ENCODE data around the gene KMT2A.
A peak's percentile ranks its signal among the peaks of the same experiment; 100 is the strongest.

KMT2A gene

DNA sequence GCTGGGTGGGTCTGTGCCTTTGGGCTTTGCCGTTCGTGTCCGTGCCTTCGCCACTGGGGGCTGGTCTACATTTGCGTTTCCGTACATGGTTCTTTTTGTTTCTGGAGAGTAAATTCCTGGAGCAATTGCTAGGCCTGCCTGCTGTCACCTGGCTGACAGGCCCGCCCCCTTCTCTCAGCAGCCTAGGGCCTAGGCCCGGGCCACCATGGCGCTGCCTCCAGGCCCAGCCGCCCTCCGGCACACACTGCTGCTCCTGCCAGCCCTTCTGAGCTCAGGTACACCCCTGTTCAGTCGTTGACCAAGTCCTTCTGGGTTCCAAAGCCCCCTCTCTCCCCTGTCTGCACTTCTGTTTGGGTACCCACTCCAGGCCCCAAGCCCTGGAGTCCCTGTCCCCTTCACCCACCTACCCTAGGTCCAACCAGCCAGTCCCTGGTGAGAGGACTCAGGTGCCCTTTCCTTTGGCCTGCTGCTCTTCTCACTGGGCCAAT is 95.3 kb downstream of the KMT2A start:
- peak overlapping the region; percentile 50 for H3K4me3 ChIP-seq (ENCODE audit: control insufficient read depth, low read depth, low read length)
- DNase-seq (ENCODE audit: low read depth): no peak
- TF ChIP-seq, protein P1, sequence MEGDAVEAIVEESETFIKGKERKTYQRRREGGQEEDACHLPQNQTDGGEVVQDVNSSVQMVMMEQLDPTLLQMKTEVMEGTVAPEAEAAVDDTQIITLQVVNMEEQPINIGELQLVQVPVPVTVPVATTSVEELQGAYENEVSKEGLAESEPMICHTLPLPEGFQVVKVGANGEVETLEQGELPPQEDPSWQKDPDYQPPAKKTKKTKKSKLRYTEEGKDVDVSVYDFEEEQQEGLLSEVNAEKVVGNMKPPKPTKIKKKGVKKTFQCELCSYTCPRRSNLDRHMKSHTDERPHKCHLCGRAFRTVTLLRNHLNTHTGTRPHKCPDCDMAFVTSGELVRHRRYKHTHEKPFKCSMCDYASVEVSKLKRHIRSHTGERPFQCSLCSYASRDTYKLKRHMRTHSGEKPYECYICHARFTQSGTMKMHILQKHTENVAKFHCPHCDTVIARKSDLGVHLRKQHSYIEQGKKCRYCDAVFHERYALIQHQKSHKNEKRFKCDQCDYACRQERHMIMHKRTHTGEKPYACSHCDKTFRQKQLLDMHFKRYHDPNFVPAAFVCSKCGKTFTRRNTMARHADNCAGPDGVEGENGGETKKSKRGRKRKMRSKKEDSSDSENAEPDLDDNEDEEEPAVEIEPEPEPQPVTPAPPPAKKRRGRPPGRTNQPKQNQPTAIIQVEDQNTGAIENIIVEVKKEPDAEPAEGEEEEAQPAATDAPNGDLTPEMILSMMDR (IDR thresholded peaks at IDR 0.05; ENCODE audit: control insufficient read depth, insufficient read depth, low read depth, low read length, missing control alignments): no peak

DNA sequence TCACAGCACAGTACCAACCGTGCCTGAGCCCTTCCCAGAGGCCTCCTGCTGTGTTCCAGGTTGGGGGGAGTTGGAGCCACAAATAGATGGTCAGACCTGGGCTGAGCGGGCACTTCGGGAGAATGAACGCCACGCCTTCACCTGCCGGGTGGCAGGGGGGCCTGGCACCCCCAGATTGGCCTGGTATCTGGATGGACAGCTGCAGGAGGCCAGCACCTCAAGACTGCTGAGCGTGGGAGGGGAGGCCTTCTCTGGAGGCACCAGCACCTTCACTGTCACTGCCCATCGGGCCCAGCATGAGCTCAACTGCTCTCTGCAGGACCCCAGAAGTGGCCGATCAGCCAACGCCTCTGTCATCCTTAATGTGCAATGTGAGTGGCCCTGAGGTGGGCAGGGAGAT is 95.8 kb downstream of the KMT2A start:
- H3K4me3 ChIP-seq (ENCODE audit: control insufficient read depth, low read depth, low read length): no peak overlapping the region
- TF ChIP-seq, protein P1 (IDR thresholded peaks at IDR 0.05; ENCODE audit: control insufficient read depth, insufficient read depth, low read depth, low read length, missing control alignments): no peak
- DNase-seq (ENCODE audit: low read depth): no peak

DNA sequence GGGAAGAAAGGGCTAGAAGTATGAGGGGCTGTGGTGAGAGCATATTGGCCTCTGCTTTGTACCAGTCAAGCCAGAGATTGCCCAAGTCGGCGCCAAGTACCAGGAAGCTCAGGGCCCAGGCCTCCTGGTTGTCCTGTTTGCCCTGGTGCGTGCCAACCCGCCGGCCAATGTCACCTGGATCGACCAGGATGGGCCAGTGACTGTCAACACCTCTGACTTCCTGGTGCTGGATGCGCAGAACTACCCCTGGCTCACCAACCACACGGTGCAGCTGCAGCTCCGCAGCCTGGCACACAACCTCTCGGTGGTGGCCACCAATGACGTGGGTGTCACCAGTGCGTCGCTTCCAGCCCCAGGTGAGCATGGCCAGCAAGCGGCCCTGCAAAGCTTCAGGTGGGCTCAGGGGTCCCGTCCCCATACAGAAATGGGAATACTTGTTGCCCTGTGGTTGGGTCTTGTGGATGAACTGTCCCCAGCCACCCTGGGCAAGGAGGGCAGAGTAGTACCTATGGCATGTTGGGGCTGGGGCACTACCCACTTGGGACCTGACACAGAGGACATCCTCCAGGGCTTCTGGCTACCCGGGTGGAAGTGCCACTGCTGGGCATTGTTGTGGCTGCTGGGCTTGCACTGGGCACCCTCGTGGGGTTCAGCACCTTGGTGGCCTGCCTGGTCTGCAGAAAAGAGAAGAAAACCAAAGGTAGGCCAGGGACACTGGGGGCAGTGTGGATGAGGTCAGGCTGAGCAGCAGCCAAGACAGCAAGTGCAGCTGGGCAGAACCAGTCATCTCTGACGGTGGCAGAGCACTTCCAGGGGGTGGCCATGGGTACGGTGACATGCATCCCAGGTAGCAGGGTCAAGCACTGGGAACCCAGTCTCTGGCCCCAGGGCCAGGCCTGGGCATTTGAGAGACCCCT is 96.8 kb downstream of the KMT2A start:
- H3K4me3 ChIP-seq (ENCODE audit: control insufficient read depth, low read depth, low read length): no peak overlapping the region
- DNase-seq (ENCODE audit: low read depth): no peak
- TF ChIP-seq, protein P1 (IDR thresholded peaks at IDR 0.05; ENCODE audit: control insufficient read depth, insufficient read depth, low read depth, low read length, missing control alignments): no peak

DNA sequence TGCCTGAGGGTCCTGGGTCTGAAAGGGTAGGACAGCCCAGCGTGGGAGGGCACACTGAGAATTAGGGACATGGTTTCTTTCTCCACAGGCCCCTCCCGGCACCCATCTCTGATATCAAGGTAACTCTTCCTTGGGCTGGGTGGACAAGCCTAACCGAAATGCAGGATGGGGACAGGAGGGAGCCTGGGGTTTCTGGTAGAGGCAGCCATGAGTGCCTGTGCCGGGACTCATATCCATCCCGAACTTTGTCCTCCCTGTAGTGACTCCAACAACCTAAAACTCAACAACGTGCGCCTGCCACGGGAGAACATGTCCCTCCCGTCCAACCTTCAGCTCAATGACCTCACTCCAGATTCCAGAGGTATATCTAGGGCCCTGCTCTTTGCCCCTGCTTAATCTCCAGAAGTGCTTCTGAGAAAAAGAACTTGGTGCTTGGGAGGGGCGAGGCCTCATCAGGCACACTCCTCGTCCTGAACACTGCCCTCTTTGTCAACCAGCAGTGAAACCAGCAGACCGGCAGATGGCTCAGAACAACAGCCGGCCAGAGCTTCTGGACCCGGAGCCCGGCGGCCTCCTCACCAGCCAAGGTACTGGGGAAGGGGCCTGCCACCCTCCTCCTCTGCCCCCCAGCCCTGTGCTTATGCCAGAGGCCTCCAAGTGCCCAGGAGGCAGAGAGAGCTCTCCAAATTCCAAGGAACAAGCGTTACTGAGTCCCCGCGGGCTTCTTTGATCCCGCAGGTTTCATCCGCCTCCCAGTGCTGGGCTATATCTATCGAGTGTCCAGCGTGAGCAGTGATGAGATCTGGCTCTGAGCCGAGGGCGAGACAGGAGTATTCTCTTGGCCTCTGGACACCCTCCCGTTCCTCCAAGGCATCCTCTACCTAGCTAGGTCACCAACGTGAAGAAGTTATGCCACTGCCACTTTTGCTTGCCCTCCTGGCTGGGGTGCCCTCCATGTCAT is 97.8 kb downstream of the KMT2A start:
- H3K4me3 ChIP-seq (ENCODE audit: control insufficient read depth, low read depth, low read length): no peak overlapping the region
- TF ChIP-seq, protein P1 (IDR thresholded peaks at IDR 0.05; ENCODE audit: control insufficient read depth, insufficient read depth, low read depth, low read length, missing control alignments): no peak
- DNase-seq (ENCODE audit: low read depth): no peak

DNA sequence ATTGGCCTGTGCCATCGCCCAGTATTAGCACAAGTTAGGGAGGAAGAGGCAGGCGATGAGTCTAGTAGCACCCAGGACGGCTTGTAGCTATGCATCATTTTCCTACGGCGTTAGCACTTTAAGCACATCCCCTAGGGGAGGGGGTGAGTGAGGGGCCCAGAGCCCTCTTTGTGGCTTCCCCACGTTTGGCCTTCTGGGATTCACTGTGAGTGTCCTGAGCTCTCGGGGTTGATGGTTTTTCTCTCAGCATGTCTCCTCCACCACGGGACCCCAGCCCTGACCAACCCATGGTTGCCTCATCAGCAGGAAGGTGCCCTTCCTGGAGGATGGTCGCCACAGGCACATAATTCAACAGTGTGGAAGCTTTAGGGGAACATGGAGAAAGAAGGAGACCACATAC is 99.0 kb downstream of the KMT2A start:
- no peak overlapping the region for H3K4me3 ChIP-seq (ENCODE audit: control insufficient read depth, low read depth, low read length)
- TF ChIP-seq, protein P1 (IDR thresholded peaks at IDR 0.05; ENCODE audit: control insufficient read depth, insufficient read depth, low read depth, low read length, missing control alignments): no peak
- no peak for DNase-seq (ENCODE audit: low read depth)

DNA sequence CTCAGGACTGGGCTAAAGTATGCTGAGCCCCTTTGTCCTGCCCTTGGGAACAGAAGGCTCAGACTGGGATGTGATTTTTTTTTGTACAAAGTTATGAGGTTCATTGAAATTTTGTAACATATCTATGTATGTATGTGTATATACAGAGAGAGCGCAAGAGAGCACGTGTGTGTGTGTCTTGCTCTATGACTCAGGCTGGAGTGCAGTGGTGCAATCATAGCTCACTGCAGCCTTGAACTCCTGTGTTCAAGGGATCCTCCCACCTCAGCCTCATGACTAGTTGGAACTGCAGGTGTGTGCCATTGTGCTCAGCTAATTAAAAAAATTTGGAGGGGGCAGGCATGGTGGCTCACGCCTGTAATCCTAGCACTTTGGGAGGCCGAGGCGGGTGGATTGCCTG is 100.4 kb downstream of the KMT2A start:
- TF ChIP-seq, protein P1 (IDR thresholded peaks at IDR 0.05; ENCODE audit: control insufficient read depth, insufficient read depth, low read depth, low read length, missing control alignments): no peak
- no peak overlapping the region for H3K4me3 ChIP-seq (ENCODE audit: control insufficient read depth, low read depth, low read length)
- DNase-seq (ENCODE audit: low read depth): no peak

Data from AG09309 (cell line).